ENCODE results near the gene ZBTB16.

- TF ChIP-seq CTCF (IDR thresholded peaks at IDR 0.05) (no peak), EZH2phosphoT487 (IDR thresholded peaks at IDR 0.05) (no peak)
Measured at GRCh38 chr11:114176321-114176720, 116.8 kb downstream of the ZBTB16 start.

Data from neural progenitor cell (in vitro differentiated cells).